Measurements from ENCODE around the gene SERTAD2. TPM values are rescaled to one million over a fixed set of nuclear protein-coding genes. Genes with fewer than 3 reads are reported as not detected.

Gene SERTAD2
- total and polyA plus RNA-seq, 2 experiments from 2014 or later, result 6.2 to 6.4 TPM

GRCh38 chr2:64700133-64700809, 46.6 kb upstream of the SERTAD2 start (continued):
- TF ChIP-seq, protein P1, sequence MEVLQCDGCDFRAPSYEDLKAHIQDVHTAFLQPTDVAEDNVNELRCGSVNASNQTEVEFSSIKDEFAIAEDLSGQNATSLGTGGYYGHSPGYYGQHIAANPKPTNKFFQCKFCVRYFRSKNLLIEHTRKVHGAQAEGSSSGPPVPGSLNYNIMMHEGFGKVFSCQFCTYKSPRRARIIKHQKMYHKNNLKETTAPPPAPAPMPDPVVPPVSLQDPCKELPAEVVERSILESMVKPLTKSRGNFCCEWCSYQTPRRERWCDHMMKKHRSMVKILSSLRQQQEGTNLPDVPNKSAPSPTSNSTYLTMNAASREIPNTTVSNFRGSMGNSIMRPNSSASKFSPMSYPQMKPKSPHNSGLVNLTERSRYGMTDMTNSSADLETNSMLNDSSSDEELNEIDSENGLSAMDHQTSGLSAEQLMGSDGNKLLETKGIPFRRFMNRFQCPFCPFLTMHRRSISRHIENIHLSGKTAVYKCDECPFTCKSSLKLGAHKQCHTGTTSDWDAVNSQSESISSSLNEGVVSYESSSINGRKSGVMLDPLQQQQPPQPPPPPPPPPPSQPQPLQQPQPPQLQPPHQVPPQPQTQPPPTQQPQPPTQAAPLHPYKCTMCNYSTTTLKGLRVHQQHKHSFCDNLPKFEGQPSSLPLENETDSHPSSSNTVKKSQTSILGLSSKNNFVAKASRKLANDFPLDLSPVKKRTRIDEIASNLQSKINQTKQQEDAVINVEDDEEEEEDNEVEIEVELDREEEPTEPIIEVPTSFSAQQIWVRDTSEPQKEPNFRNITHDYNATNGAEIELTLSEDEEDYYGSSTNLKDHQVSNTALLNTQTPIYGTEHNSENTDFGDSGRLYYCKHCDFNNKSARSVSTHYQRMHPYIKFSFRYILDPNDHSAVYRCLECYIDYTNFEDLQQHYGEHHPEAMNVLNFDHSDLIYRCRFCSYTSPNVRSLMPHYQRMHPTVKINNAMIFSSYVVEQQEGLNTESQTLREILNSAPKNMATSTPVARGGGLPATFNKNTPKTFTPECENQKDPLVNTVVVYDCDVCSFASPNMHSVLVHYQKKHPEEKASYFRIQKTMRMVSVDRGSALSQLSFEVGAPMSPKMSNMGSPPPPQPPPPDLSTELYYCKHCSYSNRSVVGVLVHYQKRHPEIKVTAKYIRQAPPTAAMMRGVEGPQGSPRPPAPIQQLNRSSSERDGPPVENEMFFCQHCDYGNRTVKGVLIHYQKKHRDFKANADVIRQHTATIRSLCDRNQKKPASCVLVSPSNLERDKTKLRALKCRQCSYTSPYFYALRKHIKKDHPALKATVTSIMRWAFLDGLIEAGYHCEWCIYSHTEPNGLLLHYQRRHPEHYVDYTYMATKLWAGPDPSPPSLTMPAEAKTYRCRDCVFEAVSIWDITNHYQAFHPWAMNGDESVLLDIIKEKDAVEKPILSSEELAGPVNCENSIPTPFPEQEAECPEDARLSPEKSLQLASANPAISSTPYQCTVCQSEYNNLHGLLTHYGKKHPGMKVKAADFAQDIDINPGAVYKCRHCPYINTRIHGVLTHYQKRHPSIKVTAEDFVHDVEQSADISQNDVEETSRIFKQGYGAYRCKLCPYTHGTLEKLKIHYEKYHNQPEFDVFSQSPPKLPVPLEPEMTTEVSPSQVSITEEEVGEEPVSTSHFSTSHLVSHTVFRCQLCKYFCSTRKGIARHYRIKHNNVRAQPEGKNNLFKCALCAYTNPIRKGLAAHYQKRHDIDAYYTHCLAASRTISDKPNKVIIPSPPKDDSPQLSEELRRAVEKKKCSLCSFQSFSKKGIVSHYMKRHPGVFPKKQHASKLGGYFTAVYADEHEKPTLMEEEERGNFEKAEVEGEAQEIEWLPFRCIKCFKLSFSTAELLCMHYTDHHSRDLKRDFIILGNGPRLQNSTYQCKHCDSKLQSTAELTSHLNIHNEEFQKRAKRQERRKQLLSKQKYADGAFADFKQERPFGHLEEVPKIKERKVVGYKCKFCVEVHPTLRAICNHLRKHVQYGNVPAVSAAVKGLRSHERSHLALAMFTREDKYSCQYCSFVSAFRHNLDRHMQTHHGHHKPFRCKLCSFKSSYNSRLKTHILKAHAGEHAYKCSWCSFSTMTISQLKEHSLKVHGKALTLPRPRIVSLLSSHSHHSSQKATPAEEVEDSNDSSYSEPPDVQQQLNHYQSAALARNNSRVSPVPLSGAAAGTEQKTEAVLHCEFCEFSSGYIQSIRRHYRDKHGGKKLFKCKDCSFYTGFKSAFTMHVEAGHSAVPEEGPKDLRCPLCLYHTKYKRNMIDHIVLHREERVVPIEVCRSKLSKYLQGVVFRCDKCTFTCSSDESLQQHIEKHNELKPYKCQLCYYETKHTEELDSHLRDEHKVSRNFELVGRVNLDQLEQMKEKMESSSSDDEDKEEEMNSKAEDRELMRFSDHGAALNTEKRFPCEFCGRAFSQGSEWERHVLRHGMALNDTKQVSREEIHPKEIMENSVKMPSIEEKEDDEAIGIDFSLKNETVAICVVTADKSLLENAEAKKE (CRISPR knock-in tag; IDR thresholded peaks at IDR 0.05), result no peak
- TF ChIP-seq ZNF331 (CRISPR knock-in tag; IDR thresholded peaks at IDR 0.05; ENCODE audit: low read depth) (no peak), EZH2 (IDR thresholded peaks at IDR 0.05; ENCODE audit: low read depth, unreplicated experiment) (no peak), CREB1 (CRISPR knock-in tag; IDR thresholded peaks at IDR 0.05; ENCODE audit: low read depth) (no peak)
- TF ChIP-seq, protein P2, sequence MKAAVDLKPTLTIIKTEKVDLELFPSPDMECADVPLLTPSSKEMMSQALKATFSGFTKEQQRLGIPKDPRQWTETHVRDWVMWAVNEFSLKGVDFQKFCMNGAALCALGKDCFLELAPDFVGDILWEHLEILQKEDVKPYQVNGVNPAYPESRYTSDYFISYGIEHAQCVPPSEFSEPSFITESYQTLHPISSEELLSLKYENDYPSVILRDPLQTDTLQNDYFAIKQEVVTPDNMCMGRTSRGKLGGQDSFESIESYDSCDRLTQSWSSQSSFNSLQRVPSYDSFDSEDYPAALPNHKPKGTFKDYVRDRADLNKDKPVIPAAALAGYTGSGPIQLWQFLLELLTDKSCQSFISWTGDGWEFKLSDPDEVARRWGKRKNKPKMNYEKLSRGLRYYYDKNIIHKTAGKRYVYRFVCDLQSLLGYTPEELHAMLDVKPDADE (IDR thresholded peaks at IDR 0.05), result no peak
- TF ChIP-seq, protein P3, sequence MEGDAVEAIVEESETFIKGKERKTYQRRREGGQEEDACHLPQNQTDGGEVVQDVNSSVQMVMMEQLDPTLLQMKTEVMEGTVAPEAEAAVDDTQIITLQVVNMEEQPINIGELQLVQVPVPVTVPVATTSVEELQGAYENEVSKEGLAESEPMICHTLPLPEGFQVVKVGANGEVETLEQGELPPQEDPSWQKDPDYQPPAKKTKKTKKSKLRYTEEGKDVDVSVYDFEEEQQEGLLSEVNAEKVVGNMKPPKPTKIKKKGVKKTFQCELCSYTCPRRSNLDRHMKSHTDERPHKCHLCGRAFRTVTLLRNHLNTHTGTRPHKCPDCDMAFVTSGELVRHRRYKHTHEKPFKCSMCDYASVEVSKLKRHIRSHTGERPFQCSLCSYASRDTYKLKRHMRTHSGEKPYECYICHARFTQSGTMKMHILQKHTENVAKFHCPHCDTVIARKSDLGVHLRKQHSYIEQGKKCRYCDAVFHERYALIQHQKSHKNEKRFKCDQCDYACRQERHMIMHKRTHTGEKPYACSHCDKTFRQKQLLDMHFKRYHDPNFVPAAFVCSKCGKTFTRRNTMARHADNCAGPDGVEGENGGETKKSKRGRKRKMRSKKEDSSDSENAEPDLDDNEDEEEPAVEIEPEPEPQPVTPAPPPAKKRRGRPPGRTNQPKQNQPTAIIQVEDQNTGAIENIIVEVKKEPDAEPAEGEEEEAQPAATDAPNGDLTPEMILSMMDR (conservative IDR thresholded peaks at IDR 0.05; ENCODE audit: low read depth in 2 of 2), result no peak

Measured in GM23338 (cell line).